Stimulated activated CD4-positive, alpha-beta T cell treated with anti-CD3 and anti-CD28 coated beads, Interleukin-15, amount 100 ng/mL, for 1 hour (primary cell): ENCODE data around the gene WDR12.
"Not testable (repeated sequence)": the region's sequence is repeated elsewhere in the genome, so short reads cannot be mapped to it uniquely, and the experiment has no call there.

Experiments used
- DNase-seq, 2 donors: peaks; one replicate each; pipeline ENCODE4 v3.0.0-alpha.2; 2020; ENCODE audit warnings: low read depth in 1 of 2, low spot score in 1 of 2

The WDR12 gene

DNA sequence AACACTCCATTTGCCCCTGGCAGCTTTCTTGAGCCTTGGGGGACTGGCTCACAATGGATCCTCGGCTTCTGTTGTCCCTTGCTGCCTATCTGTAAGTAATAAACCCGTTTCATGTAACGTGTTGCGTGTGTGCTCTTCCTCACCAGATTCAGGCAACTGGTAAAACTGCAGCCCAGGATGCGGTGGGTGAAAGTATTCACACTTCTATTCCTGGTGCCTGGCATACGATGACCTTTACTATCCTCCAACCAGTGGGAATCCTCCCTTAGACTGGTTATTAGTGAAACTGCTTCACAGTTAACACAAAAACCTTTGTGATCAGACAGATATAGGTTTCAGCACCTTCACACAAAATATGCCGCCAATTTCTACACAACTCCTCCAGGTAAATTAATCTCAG, 26.3 kb downstream of the WDR12 start:
- DNase-seq: no peak

DNA sequence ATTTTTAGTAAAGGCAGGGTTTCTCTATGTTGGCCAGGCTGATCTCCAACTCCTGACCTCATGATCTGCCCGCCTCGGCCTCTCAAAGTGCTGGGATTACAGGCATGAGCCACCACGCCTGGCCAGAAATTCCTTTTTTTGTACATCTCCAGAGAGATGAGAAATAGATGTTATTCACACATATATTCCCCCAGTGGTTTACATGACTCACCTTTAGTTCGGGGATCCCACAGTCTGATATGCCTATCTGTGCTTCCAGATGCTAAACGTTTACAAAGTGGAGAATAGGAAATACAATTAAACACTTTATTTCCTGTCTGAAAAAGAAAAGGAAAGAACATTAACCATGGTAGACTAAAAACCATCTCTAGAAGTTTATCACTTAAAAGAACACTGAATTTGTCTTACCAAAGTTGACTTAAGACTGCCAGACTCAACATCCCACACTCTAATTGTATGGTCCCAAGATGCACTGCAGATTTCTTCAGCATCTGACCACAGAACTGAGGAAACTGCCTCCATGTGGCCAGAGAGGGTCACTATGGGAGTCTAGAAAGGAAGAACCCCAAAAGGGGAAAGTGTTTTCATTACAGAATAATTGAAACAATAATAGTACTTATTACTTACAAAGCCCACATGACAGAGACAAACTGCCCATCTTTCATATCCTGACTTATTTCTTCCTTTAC, 27.3 kb downstream of the WDR12 start:
- no peak for DNase-seq

DNA sequence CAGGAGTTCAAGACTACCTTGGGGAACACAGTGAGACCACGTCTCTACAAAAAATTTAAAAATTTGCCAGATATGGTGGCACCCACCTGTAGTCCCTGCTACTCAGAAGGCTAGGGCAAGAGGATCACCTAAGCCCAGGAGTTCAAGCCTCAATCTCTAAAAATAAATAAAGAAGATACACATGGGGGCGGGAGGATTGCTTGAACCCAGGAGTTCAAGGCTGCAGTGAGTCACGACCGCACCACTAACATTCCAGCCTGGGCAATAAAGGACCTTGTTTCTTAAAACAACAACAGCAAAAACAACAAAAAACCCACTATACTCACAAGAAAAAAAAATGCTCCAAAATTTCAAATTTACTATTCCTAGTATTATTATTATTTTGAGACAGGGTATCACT, 29.9 kb downstream of the WDR12 start:
- no peak for DNase-seq

DNA sequence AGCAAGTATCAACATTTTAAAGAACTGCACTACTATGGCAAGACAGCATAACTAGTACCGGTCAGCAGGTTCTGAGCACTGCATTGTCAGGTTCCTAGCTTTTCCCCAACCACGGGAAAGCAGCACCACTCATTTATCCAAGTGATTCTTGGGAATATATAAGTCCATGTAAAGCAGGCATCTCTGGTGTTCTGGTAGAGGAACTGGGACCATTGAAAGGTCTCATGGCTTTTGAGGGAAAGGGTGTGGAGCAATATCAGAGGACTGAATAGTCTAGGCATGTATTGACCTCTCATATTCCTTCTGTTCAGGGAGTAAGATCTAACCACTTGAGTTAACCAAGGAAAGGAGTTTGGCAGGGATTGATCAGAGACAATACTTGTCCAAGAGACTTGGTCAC, 33.8 kb downstream of the WDR12 start:
- DNase-seq: no peak

GRCh38 chr2:202871300-202872141, 40.0 kb downstream of the WDR12 start, which contains the start of gene ICA1L:
Gene ICA1L (minus strand): TSS chr2:202871766. CDS start chr2:202829009, 42,757 bp downstream.
- peak; percentile 5 to 28 for DNase-seq

GRCh38 chr2:202870431-202871299, 40.8 kb downstream of the WDR12 start:
- peak; percentile 24 to 47 for DNase-seq

DNA sequence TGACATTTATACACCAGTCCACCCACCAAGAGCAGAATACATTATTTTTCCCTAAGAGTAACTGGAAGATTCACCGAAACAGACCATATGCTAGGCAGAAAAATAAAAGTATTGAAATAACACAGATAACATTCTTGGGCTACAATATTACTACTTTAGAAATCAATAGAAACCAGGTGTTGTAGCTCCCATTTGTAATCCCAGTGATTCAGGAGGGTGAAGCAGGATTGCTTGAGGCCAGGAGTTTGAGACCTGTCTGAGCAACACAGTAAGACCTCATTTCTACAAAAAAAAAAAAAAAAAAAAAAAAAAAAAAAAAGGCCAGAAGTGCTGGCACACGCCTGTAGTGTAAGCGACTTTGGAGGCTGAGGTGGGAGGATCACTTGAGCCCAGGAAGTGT, 49.5 kb downstream of the WDR12 start:
- no peak for DNase-seq

GRCh38 chr2:202858601-202859000, 52.9 kb downstream of the WDR12 start:
- DNase-seq: no peak

DNA sequence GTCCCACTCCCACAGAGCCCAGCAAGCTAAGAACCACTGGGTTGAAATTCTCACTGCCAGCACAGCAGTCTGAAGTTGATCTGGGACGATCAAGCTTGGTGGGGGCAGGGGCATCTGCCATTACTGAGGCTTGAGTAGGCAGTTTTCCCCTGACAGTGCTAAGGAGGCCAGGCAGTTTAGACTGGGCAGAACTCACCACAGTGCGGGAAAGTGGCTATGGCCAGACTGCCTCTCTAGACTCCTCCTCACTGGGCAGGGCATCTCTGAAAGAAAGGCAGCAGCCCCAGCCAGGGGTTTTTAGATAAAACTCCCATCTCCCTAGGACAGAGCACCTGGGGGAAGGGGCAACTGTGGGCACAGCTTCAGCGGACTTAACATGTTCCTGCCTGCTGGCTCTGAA, 62.1 kb downstream of the WDR12 start:
- not testable (repeated sequence) for DNase-seq

DNA sequence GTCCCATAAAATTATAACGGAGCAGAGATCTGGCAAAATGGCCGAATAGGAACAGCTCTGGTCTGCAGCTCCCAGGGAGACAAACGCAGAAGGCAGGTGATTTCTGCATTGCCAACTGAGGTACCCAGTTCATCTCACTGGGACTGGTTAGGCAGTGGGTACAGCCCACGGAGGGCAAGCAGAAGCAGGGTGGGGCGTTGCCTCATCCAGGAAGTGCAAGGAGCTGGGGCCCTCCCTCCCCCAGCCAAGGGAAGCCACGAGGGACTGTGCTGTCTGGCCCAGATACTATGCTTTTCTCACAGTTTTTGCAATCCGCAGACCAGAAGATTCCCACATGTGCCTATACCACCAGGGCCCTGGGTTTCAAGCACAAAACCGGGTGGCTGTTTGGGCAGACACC, 62.7 kb downstream of the WDR12 start:
- no peak for DNase-seq

- no peak for DNase-seq
Observed at GRCh38 chr2:202847693-202848524, 63.6 kb downstream of the WDR12 start.

DNA sequence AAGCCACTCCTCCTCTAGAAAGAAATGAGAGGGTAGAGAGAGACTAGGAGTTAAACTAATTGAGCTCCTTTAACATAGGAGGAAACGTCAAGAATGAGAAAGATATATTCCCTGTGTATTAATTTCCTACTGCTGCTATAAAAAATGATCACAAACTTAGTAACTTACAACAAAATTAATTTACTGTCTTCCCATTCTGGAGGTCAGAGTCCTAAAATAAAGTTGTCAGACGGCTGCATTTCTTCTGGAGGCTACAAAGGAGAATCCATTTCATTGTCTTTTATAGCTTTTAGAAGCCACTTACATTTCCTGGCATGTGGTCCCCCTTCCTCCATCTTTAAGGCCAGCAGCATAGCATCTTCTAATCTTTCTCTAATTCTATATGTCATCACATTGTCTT, 66.8 kb downstream of the WDR12 start:
- DNase-seq: no peak

- no peak for DNase-seq
Observed at GRCh38 chr2:202842690-202843089, 68.8 kb downstream of the WDR12 start.

- DNase-seq: no peak
Observed at GRCh38 chr2:202841090-202841867, 70.2 kb downstream of the WDR12 start.

GRCh38 chr2:202831242-202832220, 79.9 kb downstream of the WDR12 start:
- DNase-seq: peak in 1 of 2 donors; percentile 4

DNA sequence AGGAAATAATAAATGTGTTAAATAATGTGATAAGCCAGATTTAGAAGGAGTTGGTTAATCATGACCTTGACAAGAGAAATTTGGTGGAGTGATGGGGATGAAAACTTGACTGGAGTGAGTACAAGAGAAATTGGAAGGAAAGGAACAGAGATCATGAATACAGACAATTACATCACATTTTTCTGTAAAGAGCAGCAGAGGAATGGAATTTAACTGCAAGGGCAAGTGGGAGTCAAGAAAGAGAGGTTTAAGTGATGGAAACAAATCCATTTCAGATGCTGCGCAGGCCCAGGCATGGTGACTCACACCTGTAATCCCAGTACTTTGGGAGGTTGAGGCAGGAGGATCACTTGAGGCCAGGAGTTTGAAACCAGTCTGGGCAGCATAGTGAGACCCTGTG, 86.6 kb downstream of the WDR12 start:
- no peak for DNase-seq
